GM19035 (cell line): Measurements from ENCODE around the gene ELMO1.

Experiments
- ATAC-seq: cut with Tn5 transposase; IDR thresholded peaks from one replicate; pipeline ENCODE4 v1.9.1; 2021; ENCODE audit not compliant: unreplicated experiment

The ELMO1 gene

GRCh38 chr7:36965625-36966024 is 483.0 kb downstream of the ELMO1 start:
- ATAC-seq = no peak

GRCh38 chr7:36964297-36964696 is 484.4 kb downstream of the ELMO1 start:
- ATAC-seq = no peak

- ATAC-seq = no peak
Measured at GRCh38 chr7:36962367-36962766, 486.3 kb downstream of the ELMO1 start.

- no peak for ATAC-seq
Measured at GRCh38 chr7:36961693-36962092, 487.0 kb downstream of the ELMO1 start.

GRCh38 chr7:36961097-36961496 is 487.6 kb downstream of the ELMO1 start:
- ATAC-seq = no peak

GRCh38 chr7:36960105-36960504 is 488.6 kb downstream of the ELMO1 start:
- ATAC-seq = no peak

GRCh38 chr7:36958111-36958733 is 490.4 kb downstream of the ELMO1 start:
- ATAC-seq = no peak

- ATAC-seq = no peak
Measured at GRCh38 chr7:36957620-36958019, 491.0 kb downstream of the ELMO1 start.

- no peak for ATAC-seq
Measured at GRCh38 chr7:36956814-36957213, 491.9 kb downstream of the ELMO1 start.

- no peak for ATAC-seq
Measured at GRCh38 chr7:36955456-36956129, 493.1 kb downstream of the ELMO1 start.

GRCh38 chr7:36951257-36951697 is 497.4 kb downstream of the ELMO1 start:
- peak; percentile 95 for ATAC-seq

- no peak for ATAC-seq
Measured at GRCh38 chr7:36949711-36950600, 498.7 kb downstream of the ELMO1 start.

- no peak for ATAC-seq
Measured at GRCh38 chr7:36946401-36946739, 502.3 kb downstream of the ELMO1 start.

GRCh38 chr7:36945612-36946400 is 502.9 kb downstream of the ELMO1 start:
- ATAC-seq = no peak

GRCh38 chr7:36944838-36945237 is 503.8 kb downstream of the ELMO1 start:
- no peak for ATAC-seq

GRCh38 chr7:36943591-36944435 is 504.9 kb downstream of the ELMO1 start:
- peak; percentile 75 for ATAC-seq

- ATAC-seq = no peak
Measured at GRCh38 chr7:36942955-36943354, 505.7 kb downstream of the ELMO1 start.

- no peak for ATAC-seq
Measured at GRCh38 chr7:36942541-36942940, 506.1 kb downstream of the ELMO1 start.

GRCh38 chr7:36942025-36942424 is 506.6 kb downstream of the ELMO1 start:
- ATAC-seq = no peak

- ATAC-seq = no peak
Measured at GRCh38 chr7:36941359-36941758, 507.3 kb downstream of the ELMO1 start.
